ENCODE measurements around the gene ADAMTSL1.

DNA sequence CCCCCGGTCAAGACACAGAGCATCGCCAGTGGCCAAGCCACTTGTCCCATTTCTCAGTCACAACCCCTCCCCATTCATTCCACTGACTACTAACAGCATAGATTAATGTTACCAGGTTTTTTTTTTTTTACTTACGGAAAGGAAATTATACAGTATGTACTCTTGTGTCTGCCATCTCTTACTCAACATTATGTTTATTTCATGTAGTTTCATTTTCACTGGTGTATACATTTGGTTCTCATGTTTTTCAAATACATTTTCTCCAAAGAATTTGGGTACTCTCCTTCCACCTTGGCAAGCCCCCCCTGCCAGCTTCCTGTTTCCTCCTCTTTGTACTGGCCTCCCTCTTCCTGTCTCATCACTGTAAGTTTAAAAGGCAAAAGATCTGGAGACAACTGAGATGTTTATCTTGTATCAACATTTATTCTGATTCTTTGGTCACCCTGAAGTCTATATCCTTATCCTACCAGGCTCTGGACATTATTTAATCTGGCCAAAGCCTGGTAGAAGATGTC is 351.8 kb downstream of the ADAMTSL1 start:
- TF ChIP-seq, protein P1, sequence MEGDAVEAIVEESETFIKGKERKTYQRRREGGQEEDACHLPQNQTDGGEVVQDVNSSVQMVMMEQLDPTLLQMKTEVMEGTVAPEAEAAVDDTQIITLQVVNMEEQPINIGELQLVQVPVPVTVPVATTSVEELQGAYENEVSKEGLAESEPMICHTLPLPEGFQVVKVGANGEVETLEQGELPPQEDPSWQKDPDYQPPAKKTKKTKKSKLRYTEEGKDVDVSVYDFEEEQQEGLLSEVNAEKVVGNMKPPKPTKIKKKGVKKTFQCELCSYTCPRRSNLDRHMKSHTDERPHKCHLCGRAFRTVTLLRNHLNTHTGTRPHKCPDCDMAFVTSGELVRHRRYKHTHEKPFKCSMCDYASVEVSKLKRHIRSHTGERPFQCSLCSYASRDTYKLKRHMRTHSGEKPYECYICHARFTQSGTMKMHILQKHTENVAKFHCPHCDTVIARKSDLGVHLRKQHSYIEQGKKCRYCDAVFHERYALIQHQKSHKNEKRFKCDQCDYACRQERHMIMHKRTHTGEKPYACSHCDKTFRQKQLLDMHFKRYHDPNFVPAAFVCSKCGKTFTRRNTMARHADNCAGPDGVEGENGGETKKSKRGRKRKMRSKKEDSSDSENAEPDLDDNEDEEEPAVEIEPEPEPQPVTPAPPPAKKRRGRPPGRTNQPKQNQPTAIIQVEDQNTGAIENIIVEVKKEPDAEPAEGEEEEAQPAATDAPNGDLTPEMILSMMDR (IDR thresholded peaks at IDR 0.05): no peak
- TF ChIP-seq POLR2A (IDR thresholded peaks at IDR 0.05; ENCODE audit: low read length): no peak
- no peak for TF ChIP-seq BHLHE40 (IDR thresholded peaks at IDR 0.05; ENCODE audit: low read depth, low read length)
